ENCODE data around the gene MTERF1. TPM values are rescaled to one million over a fixed set of nuclear protein-coding genes. Genes with fewer than 3 reads are reported as not detected.
"Not testable (repeated sequence)": the region's sequence is repeated elsewhere in the genome, so short reads cannot be mapped to it uniquely, and the experiment has no call there.

Gene MTERF1
- total RNA-seq, 2 experiments from 2014 or later: 14.1 to 14.2 TPM

GRCh38 chr7:91898240-91898992 is 17.9 kb upstream of the MTERF1 start:
- Mint-ChIP-seq H3K27ac (no peak overlapping the region), H3K4me1 (ENCODE audit: low read depth) (no peaks in the 10 kb centered on the region), H3K9me3 (no peaks in the 10 kb centered on the region), H3K4me3 (no peak overlapping the region), H3K27me3 (no peaks in the 10 kb centered on the region), H3K36me3 (no peaks in the 10 kb centered on the region)
- DNase-seq: no peak
- CTCF ChIA-PET: interaction anchor here (0.8 kb wide), 1 partner anchor 11 kb away, joined by 3 read pairs; no protein-coding TSS in a partner anchor
- POLR2A ChIA-PET: no interaction called here
- intact Hi-C loops (cut with micrococcal nuclease): no loop called here

GRCh38 chr7:91894781-91895480 is 14.4 kb upstream of the MTERF1 start:
- Mint-ChIP-seq H3K27ac (no peak overlapping the region), H3K27me3 (no peaks in the 10 kb centered on the region), H3K4me3 (no peak overlapping the region), H3K9me3 (no peaks in the 10 kb centered on the region), H3K36me3 (no peaks in the 10 kb centered on the region), H3K4me1 (ENCODE audit: low read depth) (no peaks in the 10 kb centered on the region)
- CTCF ChIA-PET: no interaction called here
- no peak for DNase-seq
- intact Hi-C loops (cut with micrococcal nuclease): no loop called here
- POLR2A ChIA-PET: no interaction called here

GRCh38 chr7:91893699-91894098 is 13.2 kb upstream of the MTERF1 start:
- CTCF ChIA-PET; intact Hi-C loops (cut with micrococcal nuclease): not testable (repeated sequence)

GRCh38 chr7:91892821-91893340 is 12.4 kb upstream of the MTERF1 start:
- no peaks in the 10 kb centered on the region for H3K9me3 Mint-ChIP-seq
- intact Hi-C loops (cut with micrococcal nuclease): no loop called here
- CTCF ChIA-PET: no interaction called here
- no peaks in the 10 kb centered on the region for H3K27me3 Mint-ChIP-seq
- H3K27ac Mint-ChIP-seq: no peak overlapping the region
- DNase-seq: no peak
- no peak overlapping the region for H3K4me3 Mint-ChIP-seq
- POLR2A ChIA-PET: no interaction called here
- H3K36me3 Mint-ChIP-seq: peaks cover 2% of the 10 kb centered on the region
- H3K4me1 Mint-ChIP-seq (ENCODE audit: low read depth): no peaks in the 10 kb centered on the region

More at GRCh38 chr7:91893699-91894098, 13.2 kb upstream of the MTERF1 start:
- H3K9me3 Mint-ChIP-seq; POLR2A ChIA-PET; H3K36me3 Mint-ChIP-seq; DNase-seq; H3K4me1 Mint-ChIP-seq (ENCODE audit: low read depth); H3K27me3 Mint-ChIP-seq; H3K27ac Mint-ChIP-seq; H3K4me3 Mint-ChIP-seq: not testable (repeated sequence)

- DNase-seq: no peak
- CTCF ChIA-PET: no interaction called here
- intact Hi-C loops (cut with micrococcal nuclease): no loop called here
- POLR2A ChIA-PET: no interaction called here
- Mint-ChIP-seq H3K36me3 (peaks cover 2% of the 10 kb centered on the region), H3K27ac (no peak overlapping the region), H3K4me3 (no peak overlapping the region), H3K4me1 (ENCODE audit: low read depth) (no peaks in the 10 kb centered on the region), H3K9me3 (peaks cover 1% of the 10 kb centered on the region), H3K27me3 (no peaks in the 10 kb centered on the region)
These were observed 11.7 kb upstream of the MTERF1 start for GRCh38 chr7:91892099-91892705.

GRCh38 chr7:91888271-91889175 is 8.0 kb upstream of the MTERF1 start:
- H3K4me3 Mint-ChIP-seq; H3K4me1 Mint-ChIP-seq (ENCODE audit: low read depth); H3K9me3 Mint-ChIP-seq; H3K27ac Mint-ChIP-seq; H3K36me3 Mint-ChIP-seq; POLR2A ChIA-PET; H3K27me3 Mint-ChIP-seq; intact Hi-C loops (cut with micrococcal nuclease); DNase-seq; CTCF ChIA-PET: not testable (repeated sequence)

- DNase-seq; H3K4me3 Mint-ChIP-seq; H3K27ac Mint-ChIP-seq; H3K27me3 Mint-ChIP-seq; CTCF ChIA-PET; H3K36me3 Mint-ChIP-seq; POLR2A ChIA-PET; H3K4me1 Mint-ChIP-seq (ENCODE audit: low read depth); intact Hi-C loops (cut with micrococcal nuclease); H3K9me3 Mint-ChIP-seq: not testable (repeated sequence)
These were observed 7.1 kb upstream of the MTERF1 start for GRCh38 chr7:91887336-91888213.

GRCh38 chr7:91883676-91884362 is 3.3 kb upstream of the MTERF1 start:
- CTCF ChIA-PET: no interaction called here
- no peak overlapping the region for H3K27ac Mint-ChIP-seq
- no peaks in the 10 kb centered on the region for H3K27me3 Mint-ChIP-seq
- H3K9me3 Mint-ChIP-seq: peaks cover 2% of the 10 kb centered on the region
- H3K4me1 Mint-ChIP-seq (ENCODE audit: low read depth): peaks cover 18% of the 10 kb centered on the region
- intact Hi-C loops (cut with micrococcal nuclease): loop anchor here (5.0 kb wide), 1 partner anchor 622 kb away; the partner anchor contains the start of gene FZD1
- POLR2A ChIA-PET: no interaction called here
- DNase-seq: no peak
- no peak overlapping the region for H3K4me3 Mint-ChIP-seq
- peaks cover 5% of the 10 kb centered on the region for H3K36me3 Mint-ChIP-seq

GRCh38 chr7:91880016-91880412 is 488 bp downstream of the MTERF1 start:
- Mint-ChIP-seq H3K36me3 (peaks cover 27% of the 10 kb centered on the region), H3K27ac (peak overlapping the region; percentile 83), H3K9me3 (no peaks in the 10 kb centered on the region), H3K4me1 (ENCODE audit: low read depth) (peaks cover 29% of the 10 kb centered on the region), H3K4me3 (peak overlapping the region; percentile 96), H3K27me3 (no peaks in the 10 kb centered on the region)
- CTCF ChIA-PET: interaction anchor here (0.6 to 2.8 kb wide), 10 partner anchors 10 to 567 kb away, joined by 3 to 25 read pairs (median 4); partner anchors contain the start of genes AKAP9 and GATAD1
- POLR2A ChIA-PET: interaction anchor here (0.8 kb wide), 1 partner anchor 17 kb away, joined by 4 read pairs; no protein-coding TSS in a partner anchor
- intact Hi-C loops (cut with micrococcal nuclease): loop anchor here (1.0 to 5.0 kb wide), 7 partner anchors 50 to 648 kb away; partner anchors contain the start of genes AKAP9, CYP51A1, FZD1 and PEX1
- DNase-seq: no peak

GRCh38 chr7:91876391-91877133 is 3.9 kb downstream of the MTERF1 start:
- DNase-seq: no peak
- Mint-ChIP-seq H3K4me3 (no peak overlapping the region), H3K4me1 (ENCODE audit: low read depth) (peaks cover 28% of the 10 kb centered on the region), H3K36me3 (peaks cover 42% of the 10 kb centered on the region), H3K27me3 (no peaks in the 10 kb centered on the region), H3K27ac (no peak overlapping the region), H3K9me3 (no peaks in the 10 kb centered on the region)
- intact Hi-C loops (cut with micrococcal nuclease): no loop called here
- ChIA-PET CTCF (no interaction called here), POLR2A (no interaction called here)

Data from activated CD4-positive, alpha-beta memory T cell treated with anti-CD3 and anti-CD28 coated beads for 36 hours (primary cell).